Measurements from ENCODE around the gene SERPINA3.
"Not testable (repeated sequence)": the region's sequence is repeated elsewhere in the genome, so short reads cannot be mapped to it uniquely, and the experiment has no call there.

SERPINA3 gene

DNA sequence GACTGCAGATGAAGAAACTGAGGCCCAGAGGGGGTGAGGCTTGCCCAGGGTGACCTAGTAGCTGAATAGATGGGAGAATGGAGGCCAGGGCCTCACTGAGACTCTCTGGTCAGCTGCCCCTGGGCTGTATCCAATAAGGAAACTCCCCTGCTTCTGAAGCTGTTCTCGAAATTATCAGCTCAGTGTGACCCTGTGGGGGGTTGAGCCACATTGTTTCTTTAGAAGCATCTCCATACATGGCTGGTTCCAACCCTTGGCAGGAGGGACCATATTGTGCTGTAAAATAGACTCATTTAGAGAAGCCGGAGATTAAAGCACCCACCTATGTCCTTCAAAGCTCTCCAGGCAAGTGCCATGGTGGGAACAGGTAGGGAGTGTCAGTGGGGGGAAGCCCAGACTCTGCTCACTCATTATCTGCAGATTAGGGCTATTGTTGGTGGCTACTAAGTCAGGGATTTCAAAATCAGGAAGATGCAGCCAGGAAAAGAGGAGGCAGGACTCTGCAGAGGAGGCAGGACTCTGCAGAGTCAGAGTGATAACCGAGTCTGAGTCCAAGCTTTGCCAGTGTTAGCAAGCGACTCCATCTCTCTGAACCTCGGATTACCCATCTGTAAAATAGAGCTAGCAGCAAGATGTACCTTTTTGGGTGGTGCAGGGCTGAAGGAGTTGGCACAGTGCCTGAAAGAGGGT is 27.5 kb upstream of the SERPINA3 start:
- no peak for DNase-seq (ENCODE audit: low read depth)

DNA sequence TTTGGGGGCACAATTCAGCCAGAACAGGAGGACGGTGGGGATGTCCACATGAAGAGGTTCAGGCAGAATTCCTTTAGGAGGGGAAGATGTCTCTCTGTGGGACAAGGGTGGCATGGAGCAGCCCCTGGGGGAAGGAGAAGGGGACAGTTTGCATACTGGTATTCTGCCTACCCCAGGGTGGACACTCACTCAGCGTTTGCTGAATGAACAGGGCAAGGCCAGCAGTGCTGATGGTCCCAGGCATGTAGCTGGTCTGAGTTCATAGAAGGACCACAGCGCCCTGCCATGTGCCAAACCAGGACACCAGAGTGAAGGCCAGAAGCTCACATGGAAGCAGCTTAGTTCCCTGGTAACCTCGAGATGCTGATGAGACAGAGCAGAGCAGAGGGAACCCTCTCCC is 25.6 kb upstream of the SERPINA3 start:
- no peak for DNase-seq (ENCODE audit: low read depth)

DNA sequence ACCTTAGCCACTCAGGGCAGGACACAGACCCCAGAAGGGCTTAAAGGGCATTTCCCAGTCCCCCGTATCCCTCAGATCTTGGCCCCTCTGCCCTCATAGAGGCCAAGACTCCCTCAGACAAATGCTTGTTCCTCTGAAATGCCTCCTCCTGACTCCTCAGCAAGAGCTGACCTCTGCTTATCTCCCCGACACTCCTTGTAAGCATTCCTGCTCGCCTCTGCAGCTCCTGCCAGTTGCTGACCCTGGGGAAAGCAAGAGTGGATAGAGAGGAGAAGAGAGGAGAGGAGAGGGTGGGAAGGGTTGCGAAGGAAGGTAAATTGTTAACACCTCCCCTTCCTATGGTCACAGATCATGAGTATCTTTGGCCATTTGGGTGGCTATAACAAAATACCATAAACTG is 23.9 kb upstream of the SERPINA3 start:
- DNase-seq (ENCODE audit: low read depth) = no peak

DNA sequence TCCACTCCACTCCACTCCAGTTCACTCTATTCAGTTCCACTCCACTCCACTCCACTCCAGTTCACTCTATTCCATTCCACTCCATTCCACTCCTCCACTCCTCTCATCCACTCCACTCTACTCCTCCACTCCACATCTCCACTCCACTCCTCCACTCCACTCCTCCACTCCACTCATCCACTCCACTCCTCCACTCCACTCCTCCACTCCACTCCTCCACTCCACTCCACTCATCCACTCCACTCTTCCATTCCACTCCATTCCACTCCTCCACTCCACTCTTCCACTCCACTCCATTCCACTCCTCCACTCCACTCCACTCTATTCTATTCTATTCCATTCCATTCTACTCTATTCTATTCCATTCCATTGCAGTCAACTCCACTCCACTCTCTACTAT is 21.1 kb upstream of the SERPINA3 start:
- no peak for DNase-seq (ENCODE audit: low read depth)

DNA sequence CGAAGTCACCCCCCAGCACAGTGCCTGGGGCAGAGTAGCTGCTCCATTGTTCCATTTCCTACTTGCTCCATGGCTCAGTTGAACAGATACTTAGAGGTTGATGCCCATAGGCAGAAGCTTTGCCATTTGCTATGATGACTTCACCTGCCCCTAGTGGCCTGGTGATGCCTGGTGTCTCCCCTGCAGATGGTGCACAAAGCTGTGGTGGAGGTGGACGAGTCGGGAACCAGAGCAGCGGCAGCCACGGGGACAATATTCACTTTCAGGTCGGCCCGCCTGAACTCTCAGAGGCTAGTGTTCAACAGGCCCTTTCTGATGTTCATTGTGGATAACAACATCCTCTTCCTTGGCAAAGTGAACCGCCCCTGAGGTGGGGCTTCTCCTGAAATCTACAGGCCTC is 20.3 kb upstream of the SERPINA3 start:
- no peak for DNase-seq (ENCODE audit: low read depth)

DNA sequence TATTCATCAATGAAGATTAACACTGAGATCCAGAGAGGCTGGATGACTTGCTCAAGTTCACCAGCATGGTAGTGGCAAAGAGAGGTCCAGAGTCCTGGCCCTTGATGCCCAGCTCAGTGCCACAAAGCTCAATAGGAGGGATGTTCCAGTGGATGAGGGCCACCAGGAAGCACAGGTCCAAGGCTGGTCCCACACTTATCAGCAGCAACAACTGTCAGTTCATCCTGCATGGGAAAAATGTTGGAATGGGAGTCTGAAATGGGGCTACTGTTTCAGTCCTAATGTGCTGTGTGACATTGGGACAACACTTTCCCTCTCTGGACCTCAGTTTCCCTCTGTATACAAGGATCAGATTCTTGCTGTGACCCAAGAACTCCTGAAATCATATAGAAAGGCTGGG is 19.7 kb upstream of the SERPINA3 start:
- DNase-seq (ENCODE audit: low read depth) = no peak

DNA sequence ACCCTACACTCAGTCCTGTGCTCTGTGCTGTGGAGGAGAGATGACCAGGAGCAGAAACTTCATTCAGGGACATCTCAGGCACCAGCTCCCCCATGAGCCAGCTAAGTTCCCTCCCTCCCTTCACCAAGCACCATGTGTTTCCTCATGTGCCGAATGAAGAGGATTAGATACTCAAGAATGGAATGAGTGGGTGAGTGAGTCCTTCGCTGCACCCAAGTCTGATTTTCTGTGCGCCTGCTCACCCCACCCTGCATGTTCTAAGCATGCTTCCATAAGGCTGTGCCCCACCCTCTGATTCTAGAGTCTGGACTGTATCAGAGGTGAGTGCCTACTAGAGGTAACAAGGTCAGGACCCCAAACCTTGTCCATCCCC is 18.8 kb upstream of the SERPINA3 start:
- no peak for DNase-seq (ENCODE audit: low read depth)

DNA sequence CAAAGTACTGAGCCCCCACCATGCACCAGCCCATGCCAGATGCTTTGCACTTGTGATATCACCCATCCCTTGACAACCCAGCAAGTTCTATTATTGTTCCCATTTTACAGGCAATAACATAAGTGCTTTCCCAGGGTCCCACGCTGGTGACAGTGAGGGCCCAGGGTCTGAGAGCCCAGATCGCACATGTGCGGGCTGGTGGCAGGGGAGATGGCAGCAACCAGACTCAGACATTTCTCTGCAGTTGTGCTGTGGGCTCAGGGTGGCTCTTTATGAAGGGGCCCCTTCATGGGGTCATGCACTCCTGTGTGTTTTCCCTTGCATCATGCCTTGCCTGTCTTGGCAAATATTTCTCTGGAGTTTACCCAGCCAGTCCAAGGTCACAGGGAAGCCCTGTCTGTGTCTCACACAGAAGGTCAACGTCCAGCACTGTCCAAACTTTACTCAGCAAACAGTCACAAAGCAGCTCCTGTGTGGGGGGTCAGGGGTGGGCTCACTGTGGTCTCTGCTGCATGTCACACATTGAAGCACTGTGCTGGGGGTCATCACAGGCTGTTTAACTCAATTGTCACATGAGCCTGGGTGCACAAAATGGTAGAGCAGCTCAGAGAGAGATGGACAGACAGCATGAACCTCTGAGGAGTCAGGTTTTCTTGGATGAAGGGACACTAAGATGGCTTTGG is 18.3 kb upstream of the SERPINA3 start:
- no peak for DNase-seq (ENCODE audit: low read depth)

DNA sequence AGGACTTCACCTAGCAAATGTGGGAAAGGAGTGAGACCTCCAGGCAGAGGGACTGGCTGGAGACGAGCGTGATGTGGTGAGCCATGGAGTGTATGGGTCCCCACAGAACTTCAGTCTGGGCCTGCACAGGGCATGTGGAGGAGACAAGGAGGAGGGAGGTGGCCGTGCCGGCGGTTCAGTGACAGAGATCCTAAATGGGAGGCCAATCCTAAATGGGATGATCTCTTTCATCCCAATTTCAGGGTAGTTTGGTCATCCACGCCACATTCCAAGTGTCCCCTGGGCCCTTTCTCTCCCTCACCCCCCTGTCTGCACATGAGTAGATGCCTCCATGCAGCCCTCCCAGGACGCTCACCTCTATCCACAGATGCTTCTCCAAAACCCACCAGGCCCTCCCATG is 17.8 kb upstream of the SERPINA3 start:
- no peak for DNase-seq (ENCODE audit: low read depth)

DNA sequence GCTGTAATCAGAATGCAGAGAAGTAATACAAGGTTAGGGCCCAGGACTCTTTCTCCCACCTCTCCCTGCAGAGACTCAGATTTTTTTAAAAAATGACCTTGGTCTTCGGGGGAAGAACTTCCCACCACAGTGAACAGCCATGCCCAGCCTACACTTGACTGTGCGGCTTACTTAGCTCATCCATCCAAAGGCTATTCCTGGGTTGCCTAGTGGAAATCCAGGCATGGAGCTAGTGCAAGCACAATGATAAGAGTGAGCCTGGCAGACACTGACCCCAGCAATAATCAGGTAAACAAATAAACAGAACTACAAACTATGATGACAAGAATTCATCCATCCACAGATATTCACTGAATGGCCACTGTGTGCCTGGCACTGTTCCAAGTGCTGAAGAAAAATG is 16.3 kb upstream of the SERPINA3 start:
- DNase-seq (ENCODE audit: low read depth) = no peak

DNA sequence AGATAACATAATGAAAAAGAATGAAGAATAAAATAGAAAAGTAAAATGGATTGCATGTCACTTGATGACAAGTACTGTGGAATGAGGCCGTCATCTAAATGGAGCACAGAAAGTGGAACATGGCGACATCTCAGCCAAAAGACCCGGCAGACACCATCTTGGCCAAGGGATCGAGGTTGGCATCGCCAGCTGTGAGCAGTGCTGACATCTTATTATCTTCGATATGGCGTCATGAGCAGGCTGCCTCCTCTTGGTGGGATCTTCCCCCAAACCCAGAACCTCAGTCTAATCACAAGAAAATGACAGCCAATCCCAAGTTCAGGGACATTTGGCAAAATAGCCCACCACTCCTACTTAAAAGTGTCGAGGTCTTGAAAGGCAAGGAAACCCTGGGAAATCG is 15.8 kb upstream of the SERPINA3 start:
- DNase-seq (ENCODE audit: low read depth) = no peak

DNA sequence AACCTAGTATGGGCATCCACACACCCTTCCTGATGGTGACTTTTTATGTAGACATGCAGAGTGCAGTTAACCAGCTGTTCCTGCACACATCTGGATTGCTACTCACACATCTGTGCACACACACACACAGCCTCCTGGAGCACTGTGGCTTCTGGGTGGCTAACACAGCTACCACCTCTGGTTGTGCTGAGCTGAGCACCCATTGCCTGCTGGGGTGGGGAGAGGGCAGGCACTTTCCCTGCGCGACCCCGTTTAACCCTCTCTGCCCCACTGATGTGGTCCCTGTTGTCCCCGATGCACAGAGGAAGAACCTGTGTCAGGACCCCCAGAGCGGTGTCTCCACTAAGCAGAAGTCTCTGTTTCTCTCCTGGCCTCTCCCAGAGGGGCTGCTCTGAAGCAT is 14.4 kb upstream of the SERPINA3 start:
- no peak for DNase-seq (ENCODE audit: low read depth)

DNA sequence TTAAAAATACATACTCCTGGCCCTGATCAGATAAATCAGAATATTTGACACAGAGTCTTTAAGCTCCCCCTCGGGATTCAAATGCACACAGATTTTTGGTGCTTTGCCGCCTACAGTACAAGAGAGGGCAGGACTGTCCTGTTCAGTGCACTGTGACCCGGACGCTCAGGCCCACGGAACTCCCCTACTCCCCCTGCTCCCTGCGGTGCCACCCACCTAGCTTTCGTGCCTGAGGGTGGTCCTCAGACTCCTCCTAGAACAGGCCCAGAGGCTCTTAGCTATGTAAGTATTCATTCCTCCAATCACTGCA is 13.7 kb upstream of the SERPINA3 start:
- DNase-seq (ENCODE audit: low read depth) = no peak

DNA sequence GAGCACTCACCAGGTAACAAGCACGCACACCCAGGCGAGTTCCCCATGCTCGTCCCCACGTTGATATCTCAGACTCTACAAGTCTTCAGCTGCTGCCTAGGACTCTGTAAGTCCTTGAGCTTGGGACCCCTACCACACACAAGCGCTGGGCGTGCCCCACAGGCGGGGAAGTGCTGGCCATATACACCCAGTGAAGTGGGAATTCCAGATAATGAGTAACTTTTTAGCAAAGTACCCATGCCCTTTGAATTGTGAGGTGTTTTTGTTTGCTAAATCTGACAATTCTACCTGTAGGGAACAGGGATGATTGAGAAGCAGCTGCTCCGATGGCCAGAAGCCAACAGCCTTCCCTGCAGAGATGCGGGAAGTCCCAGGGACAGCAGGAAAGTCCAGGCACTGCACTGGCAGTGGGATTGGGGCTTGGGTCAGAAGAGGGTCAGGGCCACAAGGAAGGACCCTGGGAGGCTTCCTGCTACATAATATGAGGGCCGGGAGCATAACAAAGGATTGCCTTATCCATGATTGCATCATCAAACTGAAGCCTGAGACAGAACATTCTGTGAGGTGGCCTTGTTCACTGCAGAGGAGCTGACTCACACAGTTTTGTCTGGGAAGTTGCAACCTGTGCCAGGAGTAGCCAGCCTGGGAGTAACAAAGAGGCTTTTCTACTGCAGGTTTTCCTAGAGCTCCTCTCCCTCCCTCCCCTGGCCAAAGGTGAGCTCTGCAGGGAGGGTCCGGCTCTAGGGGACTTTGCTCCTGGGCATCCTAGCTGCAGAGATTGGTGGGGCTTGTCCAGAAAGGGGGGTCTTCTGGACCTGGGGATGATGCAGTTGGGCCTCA is 13.2 kb upstream of the SERPINA3 start:
- no peak for DNase-seq (ENCODE audit: low read depth)

DNA sequence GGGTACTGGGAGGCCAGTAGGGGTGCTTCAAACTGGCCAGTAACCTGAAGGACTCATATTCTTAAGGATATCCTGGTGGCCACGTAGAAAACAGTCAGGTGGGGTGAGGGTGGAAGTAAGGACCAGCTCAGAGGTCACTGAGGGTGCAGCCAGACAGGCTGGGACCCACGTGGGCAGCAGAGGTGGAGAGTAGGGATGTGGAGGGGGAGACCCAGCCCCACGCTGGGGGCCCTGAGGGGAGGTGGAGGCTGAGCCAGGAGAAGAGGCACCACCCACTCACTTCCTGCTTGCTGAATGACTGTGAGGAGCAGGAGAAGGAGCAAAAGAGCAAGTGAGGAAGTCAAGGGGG is 12.6 kb upstream of the SERPINA3 start:
- no peak for DNase-seq (ENCODE audit: low read depth)

DNA sequence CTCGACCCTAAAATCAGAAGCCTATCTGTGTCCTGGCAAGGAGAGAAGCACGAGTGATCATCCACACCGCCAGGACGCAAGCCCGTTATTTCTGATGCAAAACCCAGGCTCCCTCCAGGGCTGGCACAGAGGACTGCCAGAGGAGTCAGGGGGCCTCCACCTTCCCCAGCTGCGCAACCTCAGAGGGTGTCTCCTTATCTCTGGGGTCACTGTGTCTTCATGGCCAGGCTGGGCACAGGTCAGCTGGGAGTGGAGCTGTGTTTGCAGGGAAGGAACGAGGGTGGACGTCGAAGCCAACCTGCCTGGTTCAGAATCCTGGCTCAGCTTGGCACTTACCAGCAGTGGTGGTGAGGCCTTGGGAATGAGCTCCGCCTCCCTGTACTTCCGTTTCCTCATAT is 12.0 kb upstream of the SERPINA3 start:
- no peak for DNase-seq (ENCODE audit: low read depth)

DNA sequence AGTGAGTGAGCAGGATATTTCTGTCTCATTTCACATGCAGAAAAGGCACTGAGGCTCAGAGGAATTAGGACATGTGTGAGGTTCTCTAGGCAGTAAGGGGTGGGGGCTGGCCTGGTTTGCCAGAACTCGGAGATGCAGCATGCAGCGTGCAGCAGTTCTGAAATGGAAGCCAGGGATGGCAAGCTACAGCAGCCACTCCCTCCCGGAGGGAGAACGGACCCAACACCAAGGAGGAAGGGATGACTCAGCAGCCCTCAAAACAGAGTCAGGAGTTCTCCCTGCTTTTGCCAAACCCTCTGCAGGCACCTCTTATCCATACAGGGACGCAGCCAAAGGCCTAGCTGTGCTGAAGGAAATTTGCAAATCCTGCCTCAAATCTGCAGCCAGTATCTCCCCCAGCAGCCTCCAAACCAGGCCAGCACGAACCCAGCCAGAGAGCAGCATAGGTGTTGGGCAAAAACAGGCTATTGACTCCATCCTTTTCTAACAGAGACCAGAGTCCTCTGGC is 10.3 kb upstream of the SERPINA3 start:
- no peak for DNase-seq (ENCODE audit: low read depth)

DNA sequence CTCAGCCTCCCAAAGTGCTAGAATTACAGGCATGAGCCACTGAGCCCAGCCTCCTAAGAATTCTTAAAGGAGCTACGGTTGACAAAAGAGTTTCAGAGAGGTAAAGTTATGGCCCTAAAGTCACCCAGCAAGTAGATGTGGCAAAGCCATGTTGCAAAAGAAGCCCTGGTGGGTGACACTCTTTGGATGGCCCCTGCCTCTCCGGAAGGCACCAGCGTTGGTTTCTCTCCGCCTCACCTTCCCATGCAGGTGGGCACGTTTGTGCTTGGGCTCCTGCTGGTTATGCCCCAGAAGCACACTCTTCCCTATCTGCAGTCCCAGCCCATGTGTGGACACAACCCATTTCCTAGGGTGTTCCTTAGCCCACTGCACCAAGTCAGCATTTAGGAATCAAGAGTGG is 9.5 kb upstream of the SERPINA3 start:
- DNase-seq (ENCODE audit: low read depth) = no peak

DNA sequence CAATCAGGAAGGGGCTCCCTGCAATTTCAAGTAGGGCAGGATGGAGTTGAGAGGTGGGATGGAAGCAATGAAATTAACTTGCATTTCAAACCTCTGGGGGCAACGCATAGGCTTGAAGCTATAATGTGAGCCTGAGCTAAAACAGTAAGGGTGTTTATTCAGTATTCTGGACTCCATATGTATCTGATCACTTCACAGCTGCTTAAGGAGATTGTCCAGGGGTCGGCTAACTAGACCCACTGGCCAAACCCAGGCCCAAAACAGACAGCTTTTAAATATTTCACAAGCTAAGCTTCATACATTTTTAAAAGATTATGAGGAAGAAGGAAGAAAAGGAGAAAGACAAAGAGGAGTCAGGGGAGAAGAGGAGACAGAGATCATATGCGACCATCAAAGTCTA is 6.8 kb upstream of the SERPINA3 start:
- no peak for DNase-seq (ENCODE audit: low read depth)

DNA sequence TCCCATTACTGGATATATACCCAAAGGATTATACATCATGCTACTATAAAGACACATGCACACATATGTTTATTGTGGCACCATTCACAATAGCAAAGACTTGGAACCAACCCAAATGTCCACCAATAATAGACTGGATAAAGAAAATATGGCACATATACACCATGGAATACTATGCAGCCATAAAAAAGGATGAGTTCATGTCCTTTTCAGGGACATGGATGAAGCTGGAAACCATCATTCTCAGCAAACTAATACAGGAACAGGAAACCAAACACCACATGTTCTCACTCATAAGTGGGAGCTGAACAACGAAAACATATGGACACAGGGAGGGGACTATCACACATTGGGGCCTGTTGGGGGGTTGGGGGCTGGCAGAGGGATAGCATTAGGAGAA is 3.2 kb upstream of the SERPINA3 start:
- DNase-seq (ENCODE audit: low read depth) = not testable (repeated sequence)

DNA sequence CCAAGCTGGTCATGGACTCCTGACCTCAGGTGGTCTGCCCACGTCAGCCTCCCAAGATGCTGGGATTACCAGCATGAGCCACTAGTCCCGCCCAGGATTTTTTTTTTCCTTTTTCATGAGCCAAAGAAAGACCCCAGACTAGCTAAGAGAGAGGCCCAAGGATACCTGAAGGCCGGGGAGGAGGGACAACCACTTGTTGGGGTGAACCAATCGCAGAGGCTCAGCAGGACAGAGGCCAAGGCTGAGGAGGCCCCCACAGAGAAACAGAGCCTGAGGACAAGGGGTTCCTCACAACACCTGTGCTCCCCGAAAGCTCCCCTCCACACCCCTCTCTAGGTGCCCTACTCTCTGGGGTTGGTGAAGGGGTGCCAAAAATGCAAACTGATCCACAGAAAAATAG is 1.0 kb upstream of the SERPINA3 start:
- DNase-seq (ENCODE audit: low read depth) = no peak

DNA sequence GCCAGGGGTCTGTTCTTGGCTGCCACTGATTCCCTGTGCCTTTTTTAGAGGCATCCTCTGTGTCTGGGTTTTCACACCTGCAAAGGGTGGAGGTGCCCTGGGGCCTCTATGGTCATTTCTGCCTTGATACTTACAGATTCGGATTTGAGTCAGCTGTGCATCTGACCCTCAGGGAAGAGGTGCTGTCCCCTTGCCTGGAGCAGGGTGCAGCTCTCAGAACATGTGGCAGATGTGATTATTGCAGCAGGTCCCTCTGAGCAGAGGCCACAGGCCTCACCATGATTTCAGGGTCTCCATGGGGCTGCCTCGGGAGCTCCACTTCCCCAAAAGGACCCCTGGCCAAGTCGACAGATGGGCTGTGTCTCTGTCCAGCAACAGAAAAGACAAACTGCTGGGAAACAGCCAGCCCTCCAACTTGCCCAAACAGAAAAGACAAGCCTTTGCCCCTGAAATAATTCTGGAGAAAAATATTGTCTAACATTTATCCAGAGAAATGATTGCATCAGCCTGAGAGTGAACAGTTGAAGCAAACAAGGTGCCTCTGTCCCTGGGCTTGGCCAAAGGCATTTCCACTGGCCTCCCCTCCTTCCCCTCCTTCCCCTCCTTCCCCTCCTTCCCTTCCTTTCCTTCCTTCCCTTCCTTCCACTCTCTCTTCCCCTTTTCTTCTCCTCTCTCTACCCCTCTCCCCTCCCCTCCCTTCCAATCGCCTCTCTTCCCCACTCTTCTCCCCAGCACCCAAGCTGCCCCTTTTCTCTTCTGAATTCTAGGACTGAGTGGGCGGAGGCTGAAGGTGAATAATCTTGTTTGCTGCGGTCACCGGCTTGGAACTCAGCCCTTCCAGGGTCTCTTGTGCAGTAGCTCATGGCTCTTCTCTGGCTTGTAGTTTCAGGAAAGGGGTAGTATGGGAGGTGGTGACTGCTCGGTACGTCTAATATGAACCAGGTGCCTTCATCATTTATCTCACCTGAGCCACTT is 676 bp downstream of the SERPINA3 start:
- no peak for DNase-seq (ENCODE audit: low read depth)

Data from stimulated activated CD8-positive, alpha-beta memory T cell treated with anti-CD3 and anti-CD28 coated beads, Interleukin-12 subunit alpha, Interleukin-12 subunit beta, amount 100 ng/mL, for 1 hour (primary cell).